ENCODE measurements around the gene FEZ2.

GRCh38 chr2:36573165-36573564, 24.8 kb downstream of the FEZ2 start:
- TF ChIP-seq POLR2A (IDR thresholded peaks at IDR 0.05; ENCODE audit: control extremely low read depth in 1 of 2, low read depth in 2 of 2, low read length in 2 of 2) (no peak), EZH2 (IDR thresholded peaks at IDR 0.05; ENCODE audit: low read depth, low read length, severe bottlenecking) (no peak), TCF12 (IDR thresholded peaks at IDR 0.05; ENCODE audit: low read depth, low read length) (no peak), KDM5A (IDR thresholded peaks at IDR 0.05; ENCODE audit: low read length) (no peak), EP300 (IDR thresholded peaks at IDR 0.05; ENCODE audit: borderline replicate concordance in 1 of 2, low read depth in 2 of 2, low read length in 2 of 2) (no peak), SAP30 (IDR thresholded peaks at IDR 0.05; ENCODE audit: insufficient read depth, insufficient replicate concordance, low read length) (no peak), SUZ12 (IDR thresholded peaks at IDR 0.05; ENCODE audit: low read length) (no peak), POLR2AphosphoS5 (IDR thresholded peaks at IDR 0.05; ENCODE audit: low read depth, low read length) (no peak), TAF1 (IDR thresholded peaks at IDR 0.05; ENCODE audit: low read depth, low read length) (no peak)
- TF ChIP-seq, protein P1, sequence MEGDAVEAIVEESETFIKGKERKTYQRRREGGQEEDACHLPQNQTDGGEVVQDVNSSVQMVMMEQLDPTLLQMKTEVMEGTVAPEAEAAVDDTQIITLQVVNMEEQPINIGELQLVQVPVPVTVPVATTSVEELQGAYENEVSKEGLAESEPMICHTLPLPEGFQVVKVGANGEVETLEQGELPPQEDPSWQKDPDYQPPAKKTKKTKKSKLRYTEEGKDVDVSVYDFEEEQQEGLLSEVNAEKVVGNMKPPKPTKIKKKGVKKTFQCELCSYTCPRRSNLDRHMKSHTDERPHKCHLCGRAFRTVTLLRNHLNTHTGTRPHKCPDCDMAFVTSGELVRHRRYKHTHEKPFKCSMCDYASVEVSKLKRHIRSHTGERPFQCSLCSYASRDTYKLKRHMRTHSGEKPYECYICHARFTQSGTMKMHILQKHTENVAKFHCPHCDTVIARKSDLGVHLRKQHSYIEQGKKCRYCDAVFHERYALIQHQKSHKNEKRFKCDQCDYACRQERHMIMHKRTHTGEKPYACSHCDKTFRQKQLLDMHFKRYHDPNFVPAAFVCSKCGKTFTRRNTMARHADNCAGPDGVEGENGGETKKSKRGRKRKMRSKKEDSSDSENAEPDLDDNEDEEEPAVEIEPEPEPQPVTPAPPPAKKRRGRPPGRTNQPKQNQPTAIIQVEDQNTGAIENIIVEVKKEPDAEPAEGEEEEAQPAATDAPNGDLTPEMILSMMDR (IDR thresholded peaks at IDR 0.05; ENCODE audit: control extremely low read depth in 1 of 3, insufficient read depth in 1 of 3, low read depth in 1 of 3, low read length in 3 of 3): no peak
